ENCODE measurements around the gene SLTM.

DNA sequence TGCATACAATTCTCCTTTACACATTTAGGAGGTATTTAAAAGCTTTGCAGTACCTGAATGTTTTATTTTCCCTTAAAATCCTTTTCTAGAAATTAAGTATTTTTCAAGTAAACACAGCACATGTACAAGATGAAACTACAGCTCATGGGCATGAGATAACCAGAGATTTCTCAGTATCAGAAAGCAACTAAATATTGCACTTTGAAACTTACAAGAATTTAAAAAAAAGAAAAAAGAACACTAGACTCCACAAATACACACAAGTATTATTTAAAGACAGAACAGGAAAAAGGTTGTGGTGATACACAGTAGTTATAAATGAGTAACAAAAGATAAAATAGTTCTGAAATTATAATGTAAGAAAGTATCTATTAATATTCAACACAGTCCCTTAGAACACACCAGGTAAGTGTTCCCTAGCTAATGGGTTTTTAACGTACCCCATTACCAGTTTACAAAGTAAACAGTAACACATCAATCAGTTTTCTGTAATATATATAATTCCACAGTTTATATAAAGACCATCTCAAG, 35.3 kb downstream of the SLTM start:
- TF ChIP-seq, protein P1, sequence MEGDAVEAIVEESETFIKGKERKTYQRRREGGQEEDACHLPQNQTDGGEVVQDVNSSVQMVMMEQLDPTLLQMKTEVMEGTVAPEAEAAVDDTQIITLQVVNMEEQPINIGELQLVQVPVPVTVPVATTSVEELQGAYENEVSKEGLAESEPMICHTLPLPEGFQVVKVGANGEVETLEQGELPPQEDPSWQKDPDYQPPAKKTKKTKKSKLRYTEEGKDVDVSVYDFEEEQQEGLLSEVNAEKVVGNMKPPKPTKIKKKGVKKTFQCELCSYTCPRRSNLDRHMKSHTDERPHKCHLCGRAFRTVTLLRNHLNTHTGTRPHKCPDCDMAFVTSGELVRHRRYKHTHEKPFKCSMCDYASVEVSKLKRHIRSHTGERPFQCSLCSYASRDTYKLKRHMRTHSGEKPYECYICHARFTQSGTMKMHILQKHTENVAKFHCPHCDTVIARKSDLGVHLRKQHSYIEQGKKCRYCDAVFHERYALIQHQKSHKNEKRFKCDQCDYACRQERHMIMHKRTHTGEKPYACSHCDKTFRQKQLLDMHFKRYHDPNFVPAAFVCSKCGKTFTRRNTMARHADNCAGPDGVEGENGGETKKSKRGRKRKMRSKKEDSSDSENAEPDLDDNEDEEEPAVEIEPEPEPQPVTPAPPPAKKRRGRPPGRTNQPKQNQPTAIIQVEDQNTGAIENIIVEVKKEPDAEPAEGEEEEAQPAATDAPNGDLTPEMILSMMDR (IDR thresholded peaks at IDR 0.05; ENCODE audit: low read depth, low read length), result no peak
- TF ChIP-seq EZH2phosphoT487 (IDR thresholded peaks at IDR 0.05; ENCODE audit: low read depth), result no peak
